Osteoblast (primary cell): ENCODE results near the gene NOX5. TPM values are rescaled to one million over a fixed set of nuclear protein-coding genes. Genes with fewer than 3 reads are reported as not detected.

ENCODE experiments used
- DNase-seq: peaks from one replicate; pipeline ENCODE4 v3.0.0; 2011; ENCODE audit warnings: low spot score, mixed read lengths; ENCODE audit not compliant: insufficient read length; ENCODE audit errors: missing footprints
- H2AFZ ChIP-seq: 2 replicates; pipeline ENCODE4 v1.6.0; 2011; ENCODE audit warnings: mild to moderate bottlenecking, low read length
- H3K27ac ChIP-seq: 2 replicates; pipeline ENCODE4 v1.5.1; 2011; ENCODE audit warnings: mild to moderate bottlenecking, low read depth, low read length, moderate library complexity
- H3K27me3 ChIP-seq: 2 replicates; pipeline ENCODE4 v1.6.0; 2012; ENCODE audit warnings: mild to moderate bottlenecking, control low read depth, inconsistent platforms, low read length, moderate library complexity; ENCODE audit not compliant: insufficient read depth
- H3K36me3 ChIP-seq: 2 replicates; pipeline ENCODE4 v1.5.1; 2011; ENCODE audit warnings: mild to moderate bottlenecking, low read length, control low read depth, moderate library complexity; ENCODE audit not compliant: insufficient read depth
- H3K4me1 ChIP-seq: 2 replicates; pipeline ENCODE4 v1.5.1; 2011; ENCODE audit warnings: mild to moderate bottlenecking, low read length, control low read depth, moderate library complexity; ENCODE audit not compliant: insufficient read depth
- H3K4me2 ChIP-seq: 2 replicates; pipeline ENCODE4 v1.6.0; 2011; ENCODE audit warnings: mild to moderate bottlenecking, low read length; ENCODE audit not compliant: insufficient read depth
- H3K4me3 ChIP-seq: fragments of 200-600 bp; sonication (generic); 3 replicates; pipeline ENCODE4 v1.5.1; 2012; ENCODE audit warnings: mild to moderate bottlenecking, low read length, inconsistent platforms; ENCODE audit not compliant: insufficient read depth
- H3K79me2 ChIP-seq: 2 replicates; pipeline ENCODE4 v1.6.0; 2012; ENCODE audit warnings: mild to moderate bottlenecking, low read length, control low read depth, inconsistent platforms; ENCODE audit not compliant: insufficient read depth
- H3K9me3 ChIP-seq: 2 replicates; pipeline ENCODE4 v1.5.1; 2011; ENCODE audit warnings: low read depth, low read length, control low read depth
- H4K20me1 ChIP-seq: 2 replicates; pipeline ENCODE4 v1.6.0; 2012; ENCODE audit warnings: mild to moderate bottlenecking, low read length, control low read depth; ENCODE audit not compliant: insufficient read depth
- CTCF ChIP-seq: IDR thresholded peaks from 2 replicates; pipeline ENCODE4 v1.5.1; 2011; ENCODE audit warnings: mild to moderate bottlenecking, low read depth, low read length, moderate library complexity; ENCODE audit errors: extremely low read depth
- total RNA-seq: library from RNA; depleted of rRNA; stranded (reverse); fragments of >200 nt; gene quantifications from 2 replicates; pipeline ENCODE4 v1.2.3, GENCODE V29; 2012

Gene NOX5
- total RNA-seq, 1 donor = 0.36 TPM

DNA sequence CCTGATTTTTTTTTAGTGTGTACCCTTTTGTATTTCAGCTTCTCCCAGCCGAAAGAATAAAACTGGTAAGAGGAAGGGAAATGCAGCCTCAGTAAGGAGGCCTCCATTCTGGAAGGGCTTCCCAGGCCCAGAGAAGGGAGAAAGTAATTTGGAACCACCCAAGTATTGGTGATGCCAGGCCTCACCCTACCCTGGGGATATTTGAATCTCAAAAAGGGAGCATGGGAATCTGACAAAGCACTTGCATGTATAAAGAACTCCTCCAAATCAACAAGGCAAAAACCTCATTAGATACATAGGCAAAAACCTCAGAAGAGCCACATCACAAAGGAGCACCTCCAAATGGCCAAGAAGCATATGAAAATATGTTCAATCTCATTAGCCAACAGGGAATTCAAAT, 77.2 kb downstream of the NOX5 start:
- Histone ChIP-seq H3K9me3 (no peaks in the 10 kb centered on the region), H3K36me3 (no peaks in the 10 kb centered on the region), H3K79me2 (no peaks in the 10 kb centered on the region), H3K27me3 (peaks cover 47% of the 10 kb centered on the region), H3K27ac (no peak overlapping the region), H4K20me1 (no peaks in the 10 kb centered on the region), H3K4me2 (no peak overlapping the region), H3K4me3 (no peak overlapping the region), H2AFZ (no peak overlapping the region), H3K4me1 (peaks cover 5% of the 10 kb centered on the region)
- TF ChIP-seq CTCF = no peak
- DNase-seq = no peak

- Histone ChIP-seq H3K27ac (no peak overlapping the region), H2AFZ (no peak overlapping the region), H3K27me3 (peaks cover 46% of the 10 kb centered on the region), H3K4me3 (no peak overlapping the region), H3K36me3 (no peaks in the 10 kb centered on the region), H3K4me1 (peaks cover 5% of the 10 kb centered on the region), H3K79me2 (no peaks in the 10 kb centered on the region), H3K9me3 (no peaks in the 10 kb centered on the region), H3K4me2 (no peak overlapping the region), H4K20me1 (no peaks in the 10 kb centered on the region)
- no peak for TF ChIP-seq CTCF
- DNase-seq = peak; percentile 58
These were observed 77.7 kb downstream of the NOX5 start for GRCh38 chr15:69092159-69092558.

- H3K4me2 ChIP-seq = no peak overlapping the region
- H3K9me3 ChIP-seq = no peaks in the 10 kb centered on the region
- no peak overlapping the region for H2AFZ ChIP-seq
- TF ChIP-seq CTCF = no peak
- H3K27me3 ChIP-seq = peaks cover 40% of the 10 kb centered on the region
- no peak overlapping the region for H3K4me3 ChIP-seq
- H3K36me3 ChIP-seq = no peaks in the 10 kb centered on the region
- no peak for DNase-seq
- H3K79me2 ChIP-seq = no peaks in the 10 kb centered on the region
- no peaks in the 10 kb centered on the region for H4K20me1 ChIP-seq
- H3K27ac ChIP-seq = no peak overlapping the region
- H3K4me1 ChIP-seq = peaks cover 5% of the 10 kb centered on the region
These were observed 78.6 kb downstream of the NOX5 start for GRCh38 chr15:69093127-69093526.

- no peaks in the 10 kb centered on the region for H3K9me3 ChIP-seq
- H3K4me2 ChIP-seq = no peak overlapping the region
- no peaks in the 10 kb centered on the region for H3K79me2 ChIP-seq
- no peak overlapping the region for H3K4me3 ChIP-seq
- no peaks in the 10 kb centered on the region for H3K36me3 ChIP-seq
- no peaks in the 10 kb centered on the region for H4K20me1 ChIP-seq
- no peak for TF ChIP-seq CTCF
- no peak overlapping the region for H2AFZ ChIP-seq
- no peak for DNase-seq
- peaks cover 5% of the 10 kb centered on the region for H3K4me1 ChIP-seq
- H3K27me3 ChIP-seq = peaks cover 39% of the 10 kb centered on the region
- H3K27ac ChIP-seq = no peak overlapping the region
These were observed 79.1 kb downstream of the NOX5 start for GRCh38 chr15:69093614-69094013.
